HG03565 (cell line): ENCODE data around the gene SOCS3.

Experiments
- ATAC-seq: cut with Tn5 transposase; IDR thresholded peaks from one replicate; pipeline ENCODE4 v1.9.1; 2021; ENCODE audit warnings: mild to moderate bottlenecking, moderate library complexity; ENCODE audit not compliant: unreplicated experiment

The SOCS3 gene

GRCh38 chr17:78391051-78391431, 31.2 kb upstream of the SOCS3 start:
- no peak for ATAC-seq

- no peak for ATAC-seq
Observed at GRCh38 chr17:78390241-78391050, 30.6 kb upstream of the SOCS3 start.

GRCh38 chr17:78387977-78388941, 28.4 kb upstream of the SOCS3 start:
- no peak for ATAC-seq

- ATAC-seq: no peak
Observed at GRCh38 chr17:78384479-78385175, 24.8 kb upstream of the SOCS3 start.

GRCh38 chr17:78383725-78384471, 24.0 kb upstream of the SOCS3 start:
- ATAC-seq: no peak

- ATAC-seq: no peak
Observed at GRCh38 chr17:78381601-78382232, 21.8 kb upstream of the SOCS3 start.

- no peak for ATAC-seq
Observed at GRCh38 chr17:78380370-78380769, 20.5 kb upstream of the SOCS3 start.

- ATAC-seq: no peak
Observed at GRCh38 chr17:78379131-78379491, 19.2 kb upstream of the SOCS3 start.

- ATAC-seq: peak; percentile 53
Observed at GRCh38 chr17:78378225-78379130, 18.6 kb upstream of the SOCS3 start, which contains the start of gene PGS1. TSS of gene PGS1 (plus strand) at chr17:78378649. CDS start at chr17:78378666, 17 bp downstream.

- no peak for ATAC-seq
Observed at GRCh38 chr17:78377858-78378224, 18.0 kb upstream of the SOCS3 start.

- no peak for ATAC-seq
Observed at GRCh38 chr17:78376161-78376560, 16.3 kb upstream of the SOCS3 start.

GRCh38 chr17:78375401-78376151, 15.7 kb upstream of the SOCS3 start:
- ATAC-seq: no peak

- ATAC-seq: no peak
Observed at GRCh38 chr17:78374631-78375274, 14.9 kb upstream of the SOCS3 start.

GRCh38 chr17:78374189-78374588, 14.3 kb upstream of the SOCS3 start:
- no peak for ATAC-seq

- ATAC-seq: no peak
Observed at GRCh38 chr17:78372841-78373240, 13.0 kb upstream of the SOCS3 start.

- no peak for ATAC-seq
Observed at GRCh38 chr17:78371056-78371455, 11.2 kb upstream of the SOCS3 start.

GRCh38 chr17:78369791-78370381, 10.0 kb upstream of the SOCS3 start:
- ATAC-seq: no peak
